Posterior cingulate gyrus (tissue), 11 donors: Measurements from ENCODE around the gene PLAAT3.
"Not testable (repeated sequence)": the region's sequence is repeated elsewhere in the genome, so short reads cannot be mapped to it uniquely, and the experiment has no call there.

Source experiments
- DNase-seq, 10 donors: peaks; one replicate each; pipeline versions ENCODE4 v3.0.0 to v3.0.0-alpha.2; 2020 to 2021; ENCODE audit warnings: mixed read lengths in 3 of 10
- intact Hi-C: fragments of 100-400 bp; cut with DNase I; formaldehyde crosslinking; loops from one replicate; pipeline ENCODE4 v1.15.1; 2023

Gene PLAAT3

DNA sequence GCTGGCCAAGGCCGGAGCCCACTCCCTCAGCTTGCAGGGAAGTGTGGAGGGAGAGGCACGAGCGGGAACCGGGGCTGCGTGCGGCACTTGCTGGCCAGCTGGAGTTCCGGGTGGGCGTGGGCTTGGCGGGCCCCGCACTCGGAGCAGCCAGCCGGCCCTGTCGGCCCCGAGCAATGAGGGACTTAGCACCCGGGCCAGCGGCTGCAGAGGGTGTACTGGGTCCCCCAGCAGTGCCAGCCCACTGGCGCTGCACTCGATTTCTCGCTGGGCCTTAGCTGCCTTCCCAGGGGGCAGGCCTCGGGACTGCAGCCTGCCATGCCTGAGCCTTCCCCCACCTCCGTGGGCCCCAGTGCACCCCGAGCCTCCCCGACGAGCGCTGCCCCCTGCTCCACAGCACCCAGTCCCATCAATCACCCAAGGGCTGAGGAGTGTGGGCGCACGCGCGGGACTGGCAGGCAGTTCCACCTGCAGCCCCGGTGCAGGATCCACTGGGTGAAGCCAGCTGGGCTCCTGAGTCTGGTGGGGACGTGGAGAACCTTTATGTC, 64.0 kb downstream of the PLAAT3 start:
- peak in 1 of 10 donors; percentile 82 for DNase-seq
- intact Hi-C loops, result not testable (repeated sequence)

DNA sequence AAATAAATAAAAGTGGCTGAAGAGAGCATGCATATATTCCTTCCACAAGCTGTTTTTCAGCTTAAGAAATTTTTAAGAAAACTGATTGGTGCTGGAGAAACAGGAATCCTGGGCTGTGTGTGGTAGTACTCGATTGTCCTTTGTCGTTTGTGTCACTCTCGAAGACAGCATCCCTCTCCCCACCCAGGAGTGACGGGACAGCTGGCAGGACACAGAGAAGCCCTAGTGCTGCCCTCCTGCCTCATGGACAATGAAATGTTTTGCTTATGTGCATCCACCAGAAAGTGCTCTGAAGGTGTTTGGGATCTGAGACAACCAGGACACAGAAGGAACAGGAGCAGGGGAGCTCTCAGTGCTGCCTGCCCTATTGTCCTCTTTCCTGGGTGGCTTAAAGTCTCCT, 64.8 kb downstream of the PLAAT3 start:
- intact Hi-C loops, result no loop called here
- peak in 5 of 10 donors; percentile 21 to 86 (median 37) for DNase-seq

DNA sequence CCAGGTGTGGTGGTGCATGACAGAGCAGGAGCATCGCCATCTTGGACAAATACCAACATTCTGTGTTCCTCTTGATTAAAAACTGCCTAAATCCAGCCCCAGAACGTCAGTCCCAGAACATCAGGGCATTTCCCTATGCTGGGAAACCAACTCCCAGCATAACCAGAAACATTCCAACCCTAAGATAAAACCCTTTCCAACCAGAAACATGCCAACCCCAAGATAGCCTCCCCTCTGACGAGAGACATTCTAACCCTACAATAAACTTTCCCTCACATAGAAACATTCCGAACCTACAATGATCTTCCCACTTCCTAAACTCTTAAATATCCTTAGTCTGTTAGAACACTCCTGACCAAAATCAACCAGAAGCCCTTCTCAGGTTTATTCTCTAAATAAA, 66.1 kb downstream of the PLAAT3 start:
- DNase-seq, result no peak
- intact Hi-C loops, result no loop called here

DNA sequence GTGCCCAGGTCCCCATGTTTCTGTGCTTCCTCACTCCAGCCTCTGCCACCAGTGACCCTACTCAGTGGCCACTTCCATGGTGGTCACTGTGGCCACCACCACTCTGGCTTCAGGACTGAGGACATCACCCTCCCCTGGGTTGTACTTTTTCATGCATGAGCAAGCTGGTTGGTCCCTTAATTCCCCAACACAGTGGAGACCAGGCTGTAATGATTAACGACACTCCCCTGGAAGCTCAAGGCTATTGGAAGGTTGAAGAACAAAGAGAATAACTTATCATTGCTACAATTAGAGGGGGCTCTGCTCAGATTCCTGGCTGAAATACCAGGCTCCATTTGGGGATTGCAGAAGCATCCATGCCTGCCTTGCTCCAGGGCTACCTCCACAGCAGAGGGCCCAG, 67.2 kb downstream of the PLAAT3 start:
- intact Hi-C loops, result no loop called here
- DNase-seq, result peak in 1 of 10 donors; percentile 47

DNA sequence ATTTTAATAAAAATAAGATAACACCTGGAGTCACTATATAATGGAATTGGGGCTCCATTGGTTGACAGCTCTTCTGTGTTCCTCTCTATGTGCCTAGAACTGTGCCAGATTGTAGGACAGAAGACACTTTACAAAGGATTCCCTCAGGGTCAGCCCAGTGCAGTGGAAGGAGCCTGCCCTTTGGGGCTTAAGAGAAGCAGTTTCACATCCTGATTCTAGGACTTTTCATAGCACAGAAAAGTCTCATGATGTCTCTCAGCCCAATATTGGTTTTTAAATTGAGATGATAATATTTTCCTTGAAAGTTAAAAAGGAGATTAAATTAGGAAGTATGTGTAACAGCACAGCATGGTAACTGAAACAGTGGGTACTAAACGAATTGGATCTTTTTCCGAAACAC, 70.5 kb downstream of the PLAAT3 start:
- no peak for DNase-seq
- intact Hi-C loops, result no loop called here

DNA sequence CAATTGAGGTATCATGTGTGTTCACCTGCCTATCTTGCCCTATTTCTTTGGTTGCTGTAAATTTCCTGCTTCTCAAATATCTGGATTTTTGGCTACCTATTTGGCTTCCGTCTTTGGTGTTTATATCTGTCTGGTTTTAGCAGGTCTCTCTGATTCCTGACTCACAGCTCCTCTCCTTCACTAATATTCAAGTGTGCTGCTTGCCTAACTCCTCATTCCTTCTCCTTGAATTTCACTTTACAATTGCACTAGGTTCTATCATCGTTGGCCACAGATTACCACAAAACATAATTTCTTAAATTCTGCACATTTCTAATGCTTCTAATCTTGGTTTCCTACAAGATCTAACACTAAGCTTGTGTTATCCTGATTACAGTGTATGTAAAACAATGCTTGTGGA, 71.7 kb downstream of the PLAAT3 start:
- intact Hi-C loops, DNase-seq: not testable (repeated sequence)

DNA sequence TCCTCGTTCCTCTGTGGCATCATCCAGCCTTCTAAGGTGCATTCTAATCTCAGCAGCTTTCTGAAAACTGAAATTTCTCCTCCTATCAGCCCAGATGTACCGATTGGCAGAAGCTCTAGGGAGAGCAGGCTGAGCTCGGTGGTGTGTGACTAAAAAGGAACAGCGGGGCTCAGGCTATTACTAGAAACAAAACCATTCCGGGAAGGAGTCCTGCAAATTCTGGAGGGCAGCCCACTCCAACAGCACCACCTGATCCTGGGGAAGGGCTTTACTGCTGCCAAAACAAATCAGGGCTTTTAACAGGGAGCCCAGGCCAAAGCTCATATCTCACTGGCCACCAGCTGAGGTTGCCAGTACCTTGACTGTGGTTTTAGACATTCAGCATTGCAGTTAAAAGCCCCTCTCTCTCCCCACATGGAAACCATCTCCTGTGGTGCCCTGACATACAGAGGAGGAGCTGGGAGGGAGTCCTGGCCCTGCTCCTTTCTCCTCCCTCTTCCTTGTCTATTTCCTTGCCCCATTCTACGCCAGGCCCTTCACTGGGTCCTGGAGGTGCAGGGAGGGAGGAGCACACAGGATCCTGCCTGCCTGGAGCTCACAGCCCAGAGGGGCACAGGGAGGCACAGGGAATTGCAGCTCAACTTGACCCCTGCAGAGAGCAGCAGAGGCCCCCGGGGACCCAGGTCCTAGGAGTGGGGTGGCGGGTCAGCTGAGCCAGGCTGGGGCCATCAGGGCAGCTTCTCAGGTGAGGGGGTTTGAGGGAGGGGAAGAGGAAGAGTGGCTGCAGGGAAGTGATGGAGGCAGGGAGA, 76.7 kb downstream of the PLAAT3 start:
- intact Hi-C loops, result no loop called here
- peak; percentile 55 to 95 (median 74) for DNase-seq

DNA sequence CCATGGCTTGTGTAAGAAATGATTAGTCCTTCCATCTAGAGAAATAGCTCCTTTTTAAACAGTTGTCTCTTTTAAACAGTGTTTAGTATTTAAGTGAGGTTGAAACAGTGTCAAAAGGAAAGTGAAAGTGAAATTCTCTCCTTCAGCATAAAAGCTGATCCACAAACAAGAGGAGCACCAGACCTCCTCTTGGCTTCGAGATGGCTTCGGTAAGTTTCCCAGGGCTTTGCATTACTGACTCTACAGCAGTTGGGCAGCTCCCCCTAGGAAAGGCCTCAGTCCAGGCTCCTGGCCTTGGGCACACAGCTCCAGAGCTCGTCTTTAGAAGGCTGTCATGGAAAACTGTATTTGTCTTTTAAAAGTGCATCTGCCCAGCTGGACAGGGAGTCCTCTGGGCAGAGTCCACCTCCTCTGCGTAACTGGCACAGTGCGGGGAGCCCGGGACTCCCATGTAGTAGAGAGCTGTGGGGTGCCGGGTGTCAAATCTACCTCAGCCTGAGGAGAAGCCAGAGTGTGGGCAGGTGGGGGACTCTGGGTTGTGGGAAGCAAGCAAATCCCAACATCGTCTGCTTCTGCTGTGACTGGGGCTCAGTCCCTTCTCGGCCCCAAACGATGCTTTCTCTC, 77.5 kb downstream of the PLAAT3 start, which contains the start of gene PLAAT4:
Gene PLAAT4 (plus strand): TSS at position 140 of the 624 bp plus-strand sequence. CDS start 61 bp downstream, at position 201.
- peak; percentile 29 to 88 (median 53) for DNase-seq
- intact Hi-C loops, result no loop called here

DNA sequence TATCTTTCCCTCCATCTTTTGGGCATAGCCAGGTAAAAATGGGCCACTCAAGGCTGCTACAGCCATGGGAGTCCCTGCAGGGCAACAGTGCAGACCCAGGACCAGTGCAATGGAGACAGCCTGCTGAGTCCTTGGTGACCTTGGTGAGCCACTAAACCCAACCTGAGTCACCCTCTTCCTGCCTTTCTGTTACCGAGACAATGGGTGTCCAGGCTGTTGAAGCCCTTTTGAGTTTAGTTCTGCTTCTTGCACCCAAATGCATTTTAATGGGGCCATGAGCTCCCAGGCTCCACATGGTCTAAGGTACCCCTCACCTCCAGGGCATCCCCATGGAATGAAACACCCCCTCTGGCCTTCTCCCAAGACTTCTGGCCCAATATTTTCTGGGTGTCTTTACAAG, 78.5 kb downstream of the PLAAT3 start:
- DNase-seq, result no peak
- intact Hi-C loops, result no loop called here

DNA sequence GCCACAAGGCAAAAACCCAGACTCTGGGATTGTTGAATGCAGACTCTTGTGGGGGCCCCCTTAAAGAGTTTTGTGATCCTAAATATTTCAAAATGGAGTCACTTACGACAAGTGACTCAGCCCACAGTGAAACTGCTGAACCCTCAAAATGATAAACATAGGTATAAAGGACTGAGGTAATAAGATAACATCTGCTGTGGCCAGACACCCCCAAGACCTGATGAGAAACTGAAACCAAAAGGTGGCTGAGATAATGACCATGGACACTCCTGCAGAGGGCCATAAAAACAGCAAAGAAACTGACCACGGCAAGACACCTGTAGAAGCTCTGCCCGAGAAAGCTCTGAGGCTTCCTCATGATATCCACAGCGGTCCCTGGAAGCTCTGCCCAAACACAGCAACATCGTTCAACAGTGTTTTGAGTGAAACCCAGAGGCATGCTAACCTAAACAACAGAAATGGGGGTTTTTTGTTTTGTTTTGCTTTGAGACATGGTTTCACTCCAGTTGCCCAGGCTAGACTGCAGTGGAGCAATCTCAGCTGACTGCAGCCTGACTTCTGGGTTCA, 79.3 kb downstream of the PLAAT3 start:
- intact Hi-C loops, result no loop called here
- no peak for DNase-seq

DNA sequence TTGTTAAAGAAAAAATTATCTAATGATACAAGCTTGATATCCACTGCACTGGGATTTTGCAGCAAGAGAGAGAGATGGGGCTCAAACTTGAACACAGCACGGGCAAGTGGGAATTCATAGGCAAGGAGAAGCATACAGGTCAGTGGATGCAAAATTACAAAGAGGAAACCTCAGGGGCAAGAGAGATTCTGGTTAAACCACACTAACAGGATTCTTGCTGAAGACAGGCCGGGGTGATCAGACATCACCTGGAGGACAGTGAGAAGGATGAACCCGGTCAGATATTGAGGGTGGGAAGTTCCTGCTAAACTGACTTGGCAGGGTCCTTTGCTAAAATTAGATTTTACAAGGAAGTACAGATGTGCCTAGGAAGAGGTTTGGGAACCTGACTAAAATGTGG, 80.2 kb downstream of the PLAAT3 start:
- no peak for DNase-seq
- intact Hi-C loops, result no loop called here

DNA sequence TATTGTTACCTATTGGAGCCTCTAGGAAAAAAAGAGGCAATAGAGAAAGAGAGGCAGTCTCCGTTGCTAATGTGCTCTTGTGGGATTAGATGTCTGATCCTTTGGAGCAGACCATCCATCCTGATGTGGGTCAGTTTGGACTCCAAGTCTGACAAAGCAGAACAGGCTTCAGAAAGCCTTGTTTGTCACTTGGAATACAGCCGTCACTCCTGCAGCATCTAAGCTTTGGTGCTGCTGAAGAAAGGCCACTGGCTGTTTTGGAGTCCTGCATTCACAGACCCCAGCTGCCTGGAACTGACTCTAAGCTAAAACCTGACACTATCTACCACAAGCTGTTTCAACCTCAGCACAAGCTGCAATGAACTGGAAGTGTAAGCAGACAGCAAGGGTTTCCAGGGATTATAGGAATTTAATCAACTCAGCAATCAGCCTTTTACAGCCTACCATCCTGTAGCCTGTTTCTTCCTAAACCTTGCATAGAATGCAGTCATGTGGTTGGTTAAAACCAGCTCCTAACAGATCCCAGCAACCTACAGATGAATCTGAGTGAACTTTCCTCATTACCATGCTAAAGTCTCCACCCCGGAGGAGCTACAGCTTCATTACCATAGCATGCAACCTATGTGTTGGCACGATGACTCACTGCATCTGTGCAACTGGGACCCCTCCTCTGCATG, 81.3 kb downstream of the PLAAT3 start:
- DNase-seq, result no peak
- intact Hi-C loops, result no loop called here

DNA sequence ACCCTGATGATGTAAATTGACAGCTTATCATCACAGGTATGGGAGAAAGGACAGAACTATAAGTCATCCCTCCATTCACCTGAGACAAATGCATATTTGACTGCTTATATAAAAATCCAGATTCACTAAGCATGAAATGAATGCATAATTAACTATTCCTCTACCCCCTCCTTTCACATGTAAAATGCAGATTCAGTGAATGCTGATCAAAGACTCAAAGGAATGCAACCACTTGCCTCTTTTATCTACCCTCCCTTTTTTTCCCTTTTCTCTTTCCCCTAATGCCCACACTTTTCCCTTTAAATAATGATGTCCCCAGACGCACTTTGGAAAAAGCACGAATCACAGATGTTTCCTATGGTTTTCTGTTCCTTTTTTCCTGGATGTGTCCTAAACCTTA, 82.1 kb downstream of the PLAAT3 start:
- intact Hi-C loops, result no loop called here

DNA sequence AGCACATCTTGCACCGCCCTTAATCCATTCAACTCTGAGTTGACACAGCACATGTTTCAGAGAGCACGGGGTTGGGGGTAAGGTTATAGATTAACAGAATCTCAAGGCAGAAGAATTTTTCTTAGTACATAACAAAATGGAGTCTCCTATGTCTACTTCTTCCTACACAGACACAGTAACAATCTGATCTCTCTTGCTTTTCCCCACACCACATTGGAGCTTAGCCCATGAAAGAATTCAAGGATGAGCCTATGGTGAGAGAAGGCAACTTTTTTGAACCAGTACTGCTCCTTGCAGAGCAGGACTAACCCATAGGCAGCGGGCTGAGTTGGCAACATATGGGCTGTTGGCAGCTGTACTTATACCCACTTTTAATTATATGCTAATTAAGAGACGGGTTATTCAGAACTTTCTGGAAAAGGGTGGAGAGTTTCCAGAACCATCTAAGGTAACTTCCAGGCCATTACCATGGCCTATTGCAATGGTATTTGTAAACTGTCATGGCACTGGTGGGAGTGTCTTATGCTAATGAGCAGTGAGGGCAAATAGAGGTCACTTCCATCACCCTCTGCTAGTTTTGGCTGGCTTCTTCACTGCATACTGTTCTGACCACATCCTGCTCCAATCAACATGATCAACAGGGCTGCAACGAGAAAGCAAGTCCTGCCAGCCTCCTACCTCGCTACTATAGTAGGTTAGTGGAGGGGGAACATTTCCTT, 83.0 kb downstream of the PLAAT3 start:
- intact Hi-C loops, DNase-seq: not testable (repeated sequence)

More for the DNA sequence above, 82.1 kb downstream of the PLAAT3 start:
- no peak for DNase-seq

DNA sequence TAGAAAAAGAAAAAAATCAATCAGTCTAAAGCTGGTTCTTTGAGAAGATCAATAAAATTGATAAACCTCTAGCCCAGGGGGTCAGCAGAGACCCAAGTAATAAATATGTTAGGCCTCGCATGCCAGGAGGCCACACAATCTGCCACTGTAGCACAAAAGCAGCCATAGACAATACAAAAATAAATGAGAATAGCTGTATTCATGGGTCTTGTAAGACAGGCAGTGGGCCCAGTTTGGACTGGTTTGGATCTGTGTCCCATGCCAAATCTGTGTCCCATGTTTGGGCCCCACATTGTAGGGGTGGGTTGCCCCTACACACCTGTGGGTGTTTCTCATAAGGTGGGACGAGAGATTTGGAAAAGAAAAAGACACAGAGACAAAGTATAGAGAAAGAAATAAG, 84.2 kb downstream of the PLAAT3 start:
- intact Hi-C loops, result no loop called here
- DNase-seq, result peak in 3 of 10 donors; percentile 59 to 80 (median 59)

DNA sequence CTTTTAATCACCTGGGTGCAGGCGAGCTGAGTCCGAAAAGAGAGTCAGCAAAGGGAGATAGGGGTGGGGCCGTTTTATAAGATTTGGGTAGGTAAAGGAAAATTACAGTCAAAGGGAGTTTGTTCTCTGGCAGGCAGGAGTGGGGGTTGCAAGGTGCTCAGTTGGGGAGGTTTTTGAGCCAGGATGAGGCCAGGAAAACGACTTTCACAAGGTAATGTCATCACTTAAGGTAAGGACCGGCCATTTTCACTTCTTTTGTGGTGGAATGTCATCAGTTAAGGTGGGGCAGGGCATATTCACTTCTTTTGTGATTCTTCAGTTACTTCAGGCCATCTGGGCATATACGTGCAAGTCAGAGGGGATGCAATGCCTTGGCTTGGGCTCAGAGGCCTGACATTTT, 84.9 kb downstream of the PLAAT3 start:
- intact Hi-C loops, DNase-seq: not testable (repeated sequence)

DNA sequence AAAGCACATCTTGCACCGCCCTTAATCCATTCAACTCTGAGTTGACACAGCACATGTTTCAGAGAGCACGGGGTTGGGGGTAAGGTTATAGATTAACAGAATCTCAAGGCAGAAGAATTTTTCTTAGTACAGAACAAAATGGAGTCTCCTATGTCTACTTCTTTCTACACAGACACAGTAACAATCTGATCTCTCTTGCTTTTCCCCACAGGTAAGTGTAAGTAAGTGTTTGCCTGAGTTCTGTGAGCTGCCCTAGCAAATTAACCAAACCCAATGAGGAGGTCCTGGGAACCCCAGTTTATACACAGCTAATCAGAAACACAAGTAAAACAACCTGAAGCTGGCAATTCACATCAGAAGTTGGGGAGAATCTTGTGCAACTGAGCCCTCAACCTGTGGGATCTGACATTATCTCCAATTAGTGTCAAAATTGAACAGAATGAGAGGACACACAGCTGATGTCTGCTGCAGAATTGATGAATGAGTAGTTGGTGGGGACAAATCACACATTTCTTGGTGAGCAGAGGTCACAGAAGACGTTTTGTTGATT, 85.4 kb downstream of the PLAAT3 start:
- intact Hi-C loops, DNase-seq: not testable (repeated sequence)

DNA sequence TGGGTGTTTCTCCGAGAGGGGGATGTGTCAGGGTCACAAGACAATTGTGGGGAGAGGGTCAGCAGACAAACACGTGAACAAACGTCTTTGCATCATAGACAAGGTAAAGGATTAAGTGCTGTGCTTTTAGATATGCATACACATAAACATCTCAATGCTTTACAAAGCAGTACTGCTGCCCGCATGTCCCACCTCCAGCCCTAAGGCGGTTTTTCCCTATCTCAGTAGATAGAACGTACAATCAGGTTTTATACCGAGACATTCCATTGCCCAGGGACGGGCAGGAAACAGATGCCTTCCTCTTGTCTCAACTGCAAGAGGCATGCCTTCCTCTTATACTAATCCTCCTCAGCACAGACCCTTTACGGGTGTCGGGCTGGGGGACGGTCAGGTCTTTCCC, 86.1 kb downstream of the PLAAT3 start:
- intact Hi-C loops, DNase-seq: not testable (repeated sequence)

DNA sequence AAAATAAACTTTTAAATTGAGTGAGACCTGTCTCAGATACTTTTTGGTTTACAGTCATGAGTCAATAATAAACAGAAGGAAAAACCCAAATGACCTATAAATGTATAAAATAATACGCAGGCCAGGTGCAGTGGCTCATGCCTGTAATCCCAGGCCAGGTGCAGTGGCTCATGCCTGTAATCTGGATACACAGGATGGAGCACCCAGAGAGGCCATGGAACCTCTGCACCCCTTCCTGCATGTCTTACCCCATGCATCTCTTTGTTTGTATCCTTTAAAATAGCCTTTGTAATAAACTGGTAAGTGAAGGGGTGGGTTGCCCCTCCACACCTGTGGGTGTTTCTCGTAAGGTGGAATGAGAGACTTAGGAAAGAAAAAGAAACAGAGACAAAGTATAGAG, 86.6 kb downstream of the PLAAT3 start:
- intact Hi-C loops, result no loop called here

More for the DNA sequence above, 86.6 kb downstream of the PLAAT3 start:
- DNase-seq, result no peak
